Measurements from ENCODE around the gene LBR.

DNA sequence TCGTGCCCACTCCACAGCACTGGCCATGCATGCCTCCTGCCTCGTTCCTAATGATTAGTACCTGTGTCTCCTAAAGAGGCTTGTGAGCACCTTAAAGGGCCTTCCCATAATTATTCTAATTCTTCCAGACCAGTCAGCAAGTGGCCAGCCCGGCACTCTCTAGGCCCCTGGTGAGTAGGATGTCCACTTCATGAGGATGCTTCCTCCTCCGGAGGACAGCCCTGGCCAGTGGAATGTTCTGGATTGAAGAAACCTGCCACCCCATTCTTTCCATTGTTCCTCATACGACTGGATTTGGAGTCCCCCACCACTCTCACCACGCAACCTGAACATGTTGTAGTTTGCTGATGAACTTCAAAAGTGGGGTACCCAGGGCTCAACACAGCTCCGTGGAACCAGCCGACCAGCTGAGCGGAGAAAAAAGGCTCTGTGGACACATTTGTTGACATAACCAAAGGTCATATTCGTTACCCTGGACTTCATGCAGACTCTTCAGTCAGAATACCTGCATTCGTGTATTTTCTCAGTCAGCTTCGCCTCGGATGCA is 46.7 kb upstream of the LBR start:
- no peak for TF ChIP-seq FOS (IDR thresholded peaks at IDR 0.05; ENCODE audit: low read depth, low read length)
- TF ChIP-seq RFX5 (IDR thresholded peaks at IDR 0.05; ENCODE audit: low read depth, low read length): no peak
- no peak for TF ChIP-seq RCOR1 (IDR thresholded peaks at IDR 0.05; ENCODE audit: insufficient replicate concordance, low read length)
- TF ChIP-seq POLR2A (IDR thresholded peaks at IDR 0.05; ENCODE audit: low read depth, low read length): no peak
- TF ChIP-seq MAFK (IDR thresholded peaks at IDR 0.05; ENCODE audit: low read depth, low read length): no peak
- TF ChIP-seq MAZ (IDR thresholded peaks at IDR 0.05; ENCODE audit: borderline replicate concordance, low read depth, low read length): no peak
- TF ChIP-seq, protein P1, sequence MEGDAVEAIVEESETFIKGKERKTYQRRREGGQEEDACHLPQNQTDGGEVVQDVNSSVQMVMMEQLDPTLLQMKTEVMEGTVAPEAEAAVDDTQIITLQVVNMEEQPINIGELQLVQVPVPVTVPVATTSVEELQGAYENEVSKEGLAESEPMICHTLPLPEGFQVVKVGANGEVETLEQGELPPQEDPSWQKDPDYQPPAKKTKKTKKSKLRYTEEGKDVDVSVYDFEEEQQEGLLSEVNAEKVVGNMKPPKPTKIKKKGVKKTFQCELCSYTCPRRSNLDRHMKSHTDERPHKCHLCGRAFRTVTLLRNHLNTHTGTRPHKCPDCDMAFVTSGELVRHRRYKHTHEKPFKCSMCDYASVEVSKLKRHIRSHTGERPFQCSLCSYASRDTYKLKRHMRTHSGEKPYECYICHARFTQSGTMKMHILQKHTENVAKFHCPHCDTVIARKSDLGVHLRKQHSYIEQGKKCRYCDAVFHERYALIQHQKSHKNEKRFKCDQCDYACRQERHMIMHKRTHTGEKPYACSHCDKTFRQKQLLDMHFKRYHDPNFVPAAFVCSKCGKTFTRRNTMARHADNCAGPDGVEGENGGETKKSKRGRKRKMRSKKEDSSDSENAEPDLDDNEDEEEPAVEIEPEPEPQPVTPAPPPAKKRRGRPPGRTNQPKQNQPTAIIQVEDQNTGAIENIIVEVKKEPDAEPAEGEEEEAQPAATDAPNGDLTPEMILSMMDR (conservative IDR thresholded peaks at IDR 0.05; ENCODE audit: low read depth, low read length): no peak

All from IMR-90 (cell line).